ENCODE measurements around the gene PRKACA.

- TF ChIP-seq CTCF (IDR thresholded peaks at IDR 0.05; ENCODE audit: low read length) = no peak
- no peak for TF ChIP-seq EZH2 (optimal IDR thresholded peaks at IDR 0.05; ENCODE audit: low read depth, low read length)
- TF ChIP-seq EZH2phosphoT487 (IDR thresholded peaks at IDR 0.05; ENCODE audit: low read length) = no peak
Measured at GRCh38 chr19:14073925-14074838, 43.4 kb downstream of the PRKACA start.
